Measurements from ENCODE around the gene RNF126.

The RNF126 gene

DNA sequence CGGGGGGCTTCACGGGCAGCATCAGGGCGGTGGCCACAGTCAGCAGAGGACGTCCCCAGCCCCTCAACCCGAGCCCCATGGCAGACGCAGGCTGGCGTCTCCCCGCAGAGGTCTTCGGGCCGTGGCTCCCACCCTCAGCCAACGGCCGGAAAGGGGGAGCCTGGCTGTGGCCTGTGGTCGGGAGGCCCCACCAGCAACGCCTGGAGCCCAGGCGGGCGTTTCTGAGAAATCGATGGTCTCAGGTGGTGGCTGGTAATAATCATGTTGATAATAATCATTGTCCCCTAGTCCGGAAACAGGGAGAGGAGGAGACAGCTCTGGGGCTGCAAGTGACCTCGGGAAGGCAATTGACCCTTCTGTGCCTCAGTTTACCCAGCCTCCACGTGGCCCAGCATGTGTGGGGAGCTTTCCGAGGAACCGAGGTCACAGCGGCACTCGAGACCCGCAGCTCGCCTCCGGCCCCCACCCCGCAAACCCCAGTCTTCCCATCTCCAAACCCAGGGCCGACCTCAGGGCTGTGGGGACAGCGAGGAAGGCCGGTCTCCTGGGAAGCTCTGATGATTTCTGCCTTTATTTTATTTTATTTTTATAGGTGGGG, 32.4 kb upstream of the RNF126 start, which contains the start of gene PRSS57:
Gene PRSS57, minus strand, starts transcription at position 101 of the 598 bp plus-strand sequence. Its CDS starts 22 bp downstream, at position 79.
- no peak for TF ChIP-seq CTCF (IDR thresholded peaks at IDR 0.05; ENCODE audit: control extremely low read depth, extremely low read depth, low read depth, missing control alignments)
- ChIA-PET POLR2A (no interaction called here), CTCF (no interaction called here)
- DNase-seq (ENCODE audit: extremely low spot score): no peak

- DNase-seq (ENCODE audit: extremely low spot score): no peak
- ChIA-PET POLR2A (no interaction called here), CTCF (no interaction called here)
- no peak for TF ChIP-seq CTCF (IDR thresholded peaks at IDR 0.05; ENCODE audit: control extremely low read depth, extremely low read depth, low read depth, missing control alignments)
These were observed 31.7 kb upstream of the RNF126 start for GRCh38 chr19:694481-695351.

- ChIA-PET POLR2A (no interaction called here), CTCF (no interaction called here)
- no peak for DNase-seq (ENCODE audit: extremely low spot score)
- no peak for TF ChIP-seq CTCF (IDR thresholded peaks at IDR 0.05; ENCODE audit: control extremely low read depth, extremely low read depth, low read depth, missing control alignments)
These were observed 27.2 kb upstream of the RNF126 start for GRCh38 chr19:690203-690602.

DNA sequence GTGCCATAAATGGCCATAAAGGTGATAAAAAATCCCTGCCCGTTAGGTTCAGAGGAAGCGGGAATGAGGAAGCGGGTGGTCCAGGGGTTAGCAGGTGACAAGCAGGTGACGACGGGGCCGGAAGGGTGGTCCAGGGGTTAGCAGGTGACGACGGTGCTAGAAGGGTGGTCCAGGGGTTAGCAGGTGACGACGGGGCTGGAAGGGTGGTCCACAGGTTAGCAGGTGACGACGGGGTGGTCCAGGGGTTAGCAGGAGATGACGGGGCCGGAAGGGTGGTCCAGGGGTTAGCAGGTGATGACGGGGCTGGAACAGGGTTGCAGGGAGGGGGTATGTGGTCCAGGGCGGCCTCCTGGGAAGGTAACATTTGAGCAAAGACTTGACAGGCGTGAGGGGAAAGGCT, 26.0 kb upstream of the RNF126 start:
- POLR2A ChIA-PET: no interaction called here

DNA sequence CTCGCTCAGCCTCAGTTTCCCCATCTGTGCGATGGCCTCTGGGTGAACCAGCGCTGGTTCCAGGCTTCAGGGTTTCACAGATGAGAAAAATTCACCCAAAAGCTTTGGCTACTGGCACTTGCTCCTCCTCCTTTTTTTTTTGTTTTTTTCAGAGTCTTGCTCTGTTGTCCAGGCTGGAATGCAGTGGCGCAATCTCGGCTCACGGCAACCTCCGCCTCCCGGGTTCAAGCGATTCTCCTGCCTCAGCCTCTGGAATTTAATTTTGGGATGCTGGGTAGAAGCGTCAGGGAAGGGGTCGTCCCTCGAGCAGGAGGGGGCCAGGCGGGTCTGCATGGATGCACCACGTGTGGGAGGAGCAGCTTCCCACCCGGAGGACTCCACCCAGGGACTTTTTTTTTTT, 25.2 kb upstream of the RNF126 start:
- no peak for TF ChIP-seq CTCF (IDR thresholded peaks at IDR 0.05; ENCODE audit: control extremely low read depth, extremely low read depth, low read depth, missing control alignments)
- no peak for DNase-seq (ENCODE audit: extremely low spot score)
- CTCF ChIA-PET: no interaction called here
- POLR2A ChIA-PET: no interaction called here

More for the DNA sequence above, 26.0 kb upstream of the RNF126 start:
- TF ChIP-seq CTCF (IDR thresholded peaks at IDR 0.05; ENCODE audit: control extremely low read depth, extremely low read depth, low read depth, missing control alignments): no peak
- CTCF ChIA-PET: no interaction called here
- no peak for DNase-seq (ENCODE audit: extremely low spot score)

GRCh38 chr19:687569-688166, 24.7 kb upstream of the RNF126 start:
- no peak for TF ChIP-seq CTCF (IDR thresholded peaks at IDR 0.05; ENCODE audit: control extremely low read depth, extremely low read depth, low read depth, missing control alignments)
- POLR2A ChIA-PET: no interaction called here
- DNase-seq (ENCODE audit: extremely low spot score): no peak
- CTCF ChIA-PET: no interaction called here
